NCI-H2081 (cell line): ENCODE data around the gene WDR4.
"Not testable (repeated sequence)": the region's sequence is repeated elsewhere in the genome, so short reads cannot be mapped to it uniquely, and the experiment has no call there.

Experiments used
- DNase-seq, 2 experiments: peaks; one replicate each; lab custom pipeline; 2025; lab: John Stamatoyannopoulos, UW

The WDR4 gene

DNA sequence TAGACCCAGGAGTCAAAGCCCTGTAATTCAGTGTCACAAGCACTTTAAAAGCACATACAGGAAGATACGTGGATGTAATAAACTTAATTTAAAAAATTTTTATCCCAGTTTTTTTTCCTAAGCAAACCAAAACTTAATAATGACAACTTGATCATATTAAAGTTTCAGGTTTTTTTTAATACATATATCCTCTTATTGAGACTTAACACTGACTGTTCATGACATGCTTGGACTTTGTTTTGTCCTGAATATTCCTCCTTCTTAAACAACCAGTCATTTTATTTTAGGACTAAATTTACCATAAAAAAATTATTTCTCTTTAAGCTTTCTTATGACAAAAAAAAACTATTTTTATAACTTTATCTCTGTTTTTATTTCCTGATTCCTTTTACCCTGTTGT is 64.1 kb downstream of the WDR4 start:
- DNase-seq = no peak

DNA sequence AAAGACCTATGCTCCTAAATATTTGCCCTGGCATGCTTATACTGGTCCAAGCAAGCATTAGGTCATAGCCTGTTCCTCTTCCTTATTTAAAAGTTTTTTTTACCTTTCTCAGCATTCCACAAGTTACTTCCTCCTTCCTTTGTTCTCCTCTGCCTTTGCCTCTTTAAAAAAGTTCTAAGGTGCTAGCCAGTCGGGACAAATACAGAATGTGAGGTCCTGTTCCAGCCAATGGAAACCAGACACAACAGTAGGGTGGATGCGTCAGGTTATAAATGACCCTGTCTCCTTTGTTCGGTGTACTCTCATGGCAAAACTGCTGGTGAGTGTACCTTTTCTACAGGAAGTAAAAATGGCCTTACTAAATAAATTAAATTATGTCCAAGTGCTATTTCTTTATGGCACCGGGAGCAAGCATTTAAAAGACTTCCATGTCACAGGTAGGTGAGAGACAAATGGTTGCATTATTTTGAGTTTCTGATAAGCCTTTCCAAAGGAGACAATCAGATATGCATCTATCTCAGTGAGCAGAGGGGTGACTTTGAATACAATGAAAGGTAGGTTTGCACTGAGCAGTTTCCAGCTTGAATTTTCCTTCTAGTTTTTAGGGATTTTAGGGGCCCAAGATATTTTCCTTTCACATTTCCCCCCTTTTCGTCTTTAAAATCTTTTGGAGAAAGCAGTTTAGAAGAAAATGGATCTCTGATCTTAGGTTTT is 66.7 kb downstream of the WDR4 start:
- not testable (repeated sequence) for DNase-seq

DNA sequence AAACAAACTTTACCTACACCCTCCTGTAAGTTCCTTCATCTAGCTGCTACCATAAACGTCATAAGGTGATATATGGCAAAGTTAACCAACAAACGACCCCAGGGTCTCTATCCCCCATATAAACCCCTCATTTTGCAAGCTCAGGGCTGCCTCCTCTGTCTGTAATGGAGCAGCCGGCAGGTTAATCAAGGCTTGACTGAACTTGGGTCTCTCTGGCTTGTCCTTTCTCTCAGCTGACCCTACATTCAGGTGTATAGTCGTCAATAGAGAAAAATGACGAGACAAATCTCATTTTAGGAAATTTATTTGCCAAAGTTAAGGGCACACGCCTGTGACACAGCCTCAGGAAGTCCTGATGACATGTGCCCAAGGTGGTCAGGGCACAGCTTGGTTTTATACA is 67.4 kb downstream of the WDR4 start:
- no peak for DNase-seq

DNA sequence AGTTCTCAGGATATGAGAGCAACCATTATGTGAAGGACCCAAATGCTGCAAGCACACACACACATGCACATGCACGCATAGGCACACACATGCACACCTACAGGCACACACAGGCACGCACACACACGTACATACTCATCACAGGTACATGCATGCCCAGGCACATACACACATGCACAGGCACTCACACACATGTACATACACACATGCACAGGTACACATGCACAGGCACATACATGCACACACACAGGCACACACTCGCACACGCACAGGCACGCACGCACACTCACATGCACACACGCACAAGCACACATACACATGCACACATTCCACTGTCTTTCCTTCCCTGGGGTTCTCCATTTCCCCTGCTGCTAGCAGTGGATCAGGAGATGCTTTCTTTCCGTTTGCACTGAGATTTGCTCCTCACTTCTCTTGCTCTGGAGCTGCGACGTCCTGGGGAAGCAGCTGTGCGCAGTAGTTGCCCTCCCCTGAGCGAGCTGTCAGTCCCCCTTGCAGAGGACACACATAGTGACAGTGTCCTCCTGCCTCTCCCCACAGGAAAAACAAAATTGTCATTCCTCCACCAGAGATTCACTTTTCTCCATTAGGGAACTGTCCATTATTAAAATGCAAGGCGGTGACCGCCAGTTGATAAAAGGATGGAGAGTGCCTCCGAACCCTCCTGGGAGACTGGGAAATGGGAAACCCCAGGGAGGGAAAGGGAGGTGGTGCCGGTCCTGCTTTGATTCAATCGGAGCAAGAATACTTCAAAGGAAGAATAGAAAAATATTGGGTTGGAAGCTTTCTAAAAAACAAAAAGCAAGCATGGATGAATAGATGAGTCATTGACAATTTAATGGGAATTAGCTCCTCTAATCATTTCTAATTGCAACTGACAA is 69.5 kb downstream of the WDR4 start:
- no peak for DNase-seq

DNA sequence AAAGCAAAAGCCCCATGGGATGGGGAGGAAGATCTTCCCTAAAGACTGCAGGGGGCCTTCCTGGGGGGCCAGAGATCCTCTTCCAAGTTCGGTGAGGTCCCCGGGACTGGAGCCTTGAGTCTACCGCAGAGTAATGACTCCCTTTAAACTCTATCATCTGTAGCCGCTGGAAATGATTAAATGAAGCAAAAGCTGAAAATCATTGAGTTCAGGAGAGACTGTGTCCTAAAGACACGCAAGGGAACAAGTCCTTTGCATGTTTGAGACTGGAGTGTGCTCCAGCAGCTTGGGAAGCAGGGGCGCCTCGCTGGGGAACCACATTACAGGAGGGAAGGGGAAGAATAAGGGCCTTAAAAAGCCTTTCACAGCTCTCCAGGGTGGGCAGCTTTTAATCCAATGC is 70.2 kb downstream of the WDR4 start:
- no peak for DNase-seq

DNA sequence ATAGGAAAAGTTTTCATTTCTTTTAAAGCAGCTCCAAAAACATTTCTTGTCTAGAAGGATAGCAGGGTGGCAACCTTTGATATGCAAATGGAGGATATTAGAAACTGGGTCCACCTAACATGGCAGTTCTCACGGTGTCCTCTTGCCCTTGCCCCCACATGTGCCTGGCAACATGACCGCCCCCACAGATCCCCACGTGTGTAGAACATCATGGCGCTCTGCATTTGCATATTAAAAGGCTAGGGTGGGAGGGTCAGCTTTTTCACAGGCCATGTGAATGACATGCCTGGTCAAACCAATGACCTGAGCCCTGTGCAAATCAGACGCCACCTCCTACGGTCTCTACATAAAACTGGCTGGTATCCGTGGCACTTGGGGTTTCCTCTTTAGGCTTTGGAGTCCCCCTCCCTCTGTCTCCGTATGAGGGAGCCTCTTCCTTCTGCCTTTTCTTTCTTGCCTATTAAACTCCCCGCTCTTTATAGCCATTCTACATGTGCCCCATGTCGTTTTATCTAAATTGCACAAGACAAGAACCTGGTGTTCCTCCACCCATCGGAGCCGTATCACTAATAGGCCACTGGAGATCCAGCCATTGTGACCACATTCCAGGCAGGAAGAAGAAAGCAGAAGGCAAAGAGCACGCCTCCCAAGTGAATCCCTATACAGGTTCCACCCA is 71.3 kb downstream of the WDR4 start:
- DNase-seq = no peak

DNA sequence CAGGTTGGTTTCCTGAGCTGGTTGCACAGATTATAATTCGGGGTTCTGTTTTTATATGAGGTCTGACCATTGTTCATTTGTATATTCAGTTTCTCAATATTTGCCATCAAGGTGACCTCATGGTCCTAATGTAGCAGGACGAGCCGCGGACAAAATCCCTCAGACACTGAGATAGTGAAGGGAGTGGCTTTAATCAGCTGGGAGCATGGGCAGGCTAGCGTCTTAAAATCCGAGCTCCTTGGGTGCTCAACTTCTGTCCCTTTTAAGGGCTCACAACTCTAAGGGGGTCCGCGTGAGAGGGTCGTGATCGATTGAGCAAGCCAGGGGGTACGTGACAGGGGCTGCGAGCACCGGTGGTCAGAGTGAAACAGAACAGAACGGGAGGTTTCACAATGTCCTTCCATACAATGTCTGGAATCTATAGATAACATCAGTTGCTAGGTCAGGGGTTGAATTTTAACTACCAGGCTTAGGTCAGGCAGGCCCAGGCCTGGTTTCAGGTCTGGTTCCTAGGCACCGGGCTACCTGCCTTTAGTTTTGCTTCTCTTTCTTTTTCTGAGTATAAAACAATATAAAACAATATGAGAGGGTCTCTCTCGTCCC is 71.9 kb downstream of the WDR4 start:
- DNase-seq = not testable (repeated sequence)

DNA sequence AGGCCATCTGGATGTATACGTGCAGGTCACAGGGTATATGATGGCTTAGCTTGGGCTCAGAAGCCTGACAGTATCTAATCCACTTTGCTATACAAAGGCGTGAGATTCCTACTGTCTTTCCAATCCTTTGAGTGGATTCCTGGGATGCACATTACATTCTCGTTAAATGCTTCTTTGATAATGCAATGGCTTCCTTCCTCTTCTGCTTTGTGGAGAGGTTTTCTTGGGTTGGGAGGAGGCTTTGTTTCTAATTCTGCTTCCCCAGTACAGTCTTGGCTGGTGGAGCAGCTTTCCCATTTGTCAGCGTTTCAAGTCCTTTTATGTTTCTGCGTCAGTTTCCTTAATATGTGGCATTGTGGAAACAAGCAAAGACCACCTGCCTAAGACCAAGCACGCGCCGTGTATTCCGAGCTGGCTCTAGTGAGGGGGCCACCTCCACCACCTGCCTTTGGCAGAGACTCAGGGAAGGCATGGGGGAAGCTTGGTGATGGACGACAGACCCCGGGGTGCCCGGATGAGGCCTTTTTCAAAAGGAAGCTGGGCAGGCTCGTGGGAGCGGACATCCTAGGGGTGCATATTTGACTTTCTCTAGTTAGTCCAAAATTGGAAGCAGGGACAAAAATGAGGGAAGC is 72.7 kb downstream of the WDR4 start:
- DNase-seq = no peak

DNA sequence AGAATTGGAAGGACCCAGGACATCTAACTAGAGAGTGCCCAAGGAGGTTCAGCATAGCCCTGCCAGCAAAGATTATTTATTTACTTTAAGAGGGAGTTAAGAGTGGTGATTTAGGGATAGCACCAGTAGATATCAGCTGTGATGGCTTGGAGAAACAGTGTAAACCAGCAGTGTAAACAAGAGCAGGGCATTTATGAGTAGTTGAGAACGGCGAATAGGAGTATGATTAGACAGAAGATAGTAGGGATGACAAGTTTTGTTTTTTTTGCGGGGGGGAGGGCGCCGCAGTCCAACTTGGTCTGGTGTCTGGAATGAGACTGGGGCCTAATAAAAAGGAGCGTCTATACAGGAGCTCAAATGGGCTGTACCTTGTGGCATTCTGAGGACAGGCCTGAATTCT is 77.7 kb downstream of the WDR4 start:
- DNase-seq = not testable (repeated sequence)

DNA sequence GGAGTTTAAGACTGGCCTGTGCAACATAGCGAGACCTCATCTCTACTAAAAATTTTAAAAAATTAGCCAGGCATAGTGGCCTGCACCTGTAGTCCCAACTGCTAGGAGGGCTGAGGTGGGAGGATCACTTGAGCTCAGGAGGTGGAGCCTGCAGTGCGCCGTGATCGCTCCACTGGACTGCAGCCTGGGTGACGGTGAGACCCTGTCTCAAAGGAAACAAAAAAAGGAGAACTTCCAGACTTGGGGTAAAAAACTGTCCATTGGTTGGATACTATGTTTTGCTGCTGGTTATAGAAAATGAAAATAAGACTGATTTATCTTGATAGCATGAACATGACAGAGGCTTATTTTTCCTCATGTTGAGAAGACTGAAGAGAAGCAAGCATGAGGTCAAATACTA is 79.4 kb downstream of the WDR4 start:
- DNase-seq = no peak

DNA sequence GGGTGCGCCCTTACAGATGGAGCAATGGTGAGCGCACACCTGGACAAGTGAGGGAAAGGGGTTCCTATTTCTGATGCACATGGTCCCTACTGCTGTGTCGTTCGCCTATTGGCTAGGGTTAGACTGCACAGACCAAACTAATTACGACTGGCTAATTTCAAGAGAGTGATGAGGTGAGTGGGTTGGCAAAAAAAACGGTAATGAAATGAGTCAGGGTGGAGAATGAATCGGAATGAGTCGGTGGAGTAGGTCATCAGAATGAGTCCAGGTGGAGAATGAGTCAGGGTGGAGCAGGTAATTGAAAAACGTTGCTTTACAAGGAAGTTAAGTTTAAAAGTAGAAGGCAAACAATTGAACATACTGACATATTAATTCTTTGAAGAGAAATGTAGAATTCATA is 79.8 kb downstream of the WDR4 start:
- DNase-seq = no peak
